Activated T-helper 1 cell treated with anti-CD3 and anti-CD28 coated beads, Interleukin-12 subunit alpha, Interleukin-12 subunit beta, Interleukin-2, Interleukin-4 antibody, amounts not matched to agents 30 ng/mL and 10 ng/mL and 1 ng/mL, durations not matched to agents 14 hours and 24 hours and 36 hours (primary cell): ENCODE results near the gene KIAA1328. TPM values are rescaled to one million over a fixed set of nuclear protein-coding genes. Genes with fewer than 3 reads are reported as not detected.
"Not testable (repeated sequence)": the region's sequence is repeated elsewhere in the genome, so short reads cannot be mapped to it uniquely, and the experiment has no call there.

Experiments
- DNase-seq: peaks from one replicate; pipeline ENCODE4 v3.0.0; 2021; ENCODE audit warnings: low spot score
- H3K27ac Mint-ChIP-seq: one replicate; pipeline ENCODE4 v1.8.0; 2021; ENCODE audit warnings: mild to moderate bottlenecking, mixed read lengths
- H3K27me3 Mint-ChIP-seq: one replicate; pipeline ENCODE4 v1.8.0; 2022; ENCODE audit warnings: mild to moderate bottlenecking, moderate library complexity, mixed read lengths; ENCODE audit not compliant: insufficient read depth
- H3K36me3 Mint-ChIP-seq: one replicate; pipeline ENCODE4 v1.8.0; 2021; ENCODE audit warnings: low read depth, mixed read lengths
- H3K4me1 Mint-ChIP-seq: one replicate; pipeline ENCODE4 v1.8.0; 2021; ENCODE audit warnings: low read depth, mixed read lengths
- H3K4me3 Mint-ChIP-seq: one replicate; pipeline ENCODE4 v1.8.0; 2021; ENCODE audit warnings: mild to moderate bottlenecking, moderate library complexity, mixed read lengths
- H3K9me3 Mint-ChIP-seq: one replicate; pipeline ENCODE4 v1.8.0; 2021; ENCODE audit warnings: mixed read lengths
- intact Hi-C: fragments of 100-400 bp; cut with micrococcal nuclease; formaldehyde crosslinking; loops from one replicate; pipeline ENCODE4 v1.15.1; 2024
- total RNA-seq: library from RNA; stranded (reverse); gene quantifications from 2 replicates; pipeline ENCODE4 v1.2.3, GENCODE V29; 2022

Gene KIAA1328
- total RNA-seq, 1 donor from 2014 or later = 6.7 TPM

- no peaks in the 10 kb centered on the region for H3K27me3 Mint-ChIP-seq
- no peak overlapping the region for H3K27ac Mint-ChIP-seq
- peaks cover 19% of the 10 kb centered on the region for H3K4me1 Mint-ChIP-seq
- no peak overlapping the region for H3K4me3 Mint-ChIP-seq
- no peak for DNase-seq
- H3K36me3 Mint-ChIP-seq = peaks cover 26% of the 10 kb centered on the region
- no peaks in the 10 kb centered on the region for H3K9me3 Mint-ChIP-seq
- intact Hi-C loops = no loop called here
These were observed 16.2 kb upstream of the KIAA1328 start for GRCh38 chr18:36812678-36813077.

GRCh38 chr18:36813101-36813775, 15.7 kb upstream of the KIAA1328 start:
- peaks cover 19% of the 10 kb centered on the region for H3K4me1 Mint-ChIP-seq
- intact Hi-C loops = no loop called here
- no peak overlapping the region for H3K27ac Mint-ChIP-seq
- H3K27me3 Mint-ChIP-seq = no peaks in the 10 kb centered on the region
- H3K4me3 Mint-ChIP-seq = no peak overlapping the region
- DNase-seq = no peak
- H3K36me3 Mint-ChIP-seq = peaks cover 28% of the 10 kb centered on the region
- no peaks in the 10 kb centered on the region for H3K9me3 Mint-ChIP-seq

DNA sequence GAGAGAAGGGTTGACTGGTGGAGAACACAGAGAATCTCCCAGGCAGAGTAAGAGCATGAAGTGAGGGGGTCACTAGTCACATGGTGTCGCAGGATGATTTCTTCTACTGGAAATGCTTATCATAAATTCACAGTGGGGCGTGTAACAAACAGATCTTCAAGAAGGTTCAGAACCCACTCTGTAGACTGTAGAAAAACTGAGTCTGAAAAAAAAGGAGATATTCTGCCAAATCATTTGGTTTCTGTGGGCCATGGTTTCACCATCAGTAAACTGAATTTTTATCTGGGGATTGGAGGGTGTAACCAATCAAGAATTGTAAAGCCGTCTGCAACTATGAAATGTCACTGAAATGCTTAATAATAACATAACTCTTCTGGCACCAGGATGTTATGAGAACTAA, 15.1 kb upstream of the KIAA1328 start:
- H3K27ac Mint-ChIP-seq = no peak overlapping the region
- no peaks in the 10 kb centered on the region for H3K9me3 Mint-ChIP-seq
- no peaks in the 10 kb centered on the region for H3K27me3 Mint-ChIP-seq
- no peak overlapping the region for H3K4me3 Mint-ChIP-seq
- peaks cover 29% of the 10 kb centered on the region for H3K36me3 Mint-ChIP-seq
- H3K4me1 Mint-ChIP-seq = peaks cover 19% of the 10 kb centered on the region
- no peak for DNase-seq
- intact Hi-C loops = no loop called here

- H3K27ac Mint-ChIP-seq = no peak overlapping the region
- intact Hi-C loops = no loop called here
- no peak overlapping the region for H3K4me3 Mint-ChIP-seq
These were observed 13.9 kb upstream of the KIAA1328 start for GRCh38 chr18:36814994-36815393.

DNA sequence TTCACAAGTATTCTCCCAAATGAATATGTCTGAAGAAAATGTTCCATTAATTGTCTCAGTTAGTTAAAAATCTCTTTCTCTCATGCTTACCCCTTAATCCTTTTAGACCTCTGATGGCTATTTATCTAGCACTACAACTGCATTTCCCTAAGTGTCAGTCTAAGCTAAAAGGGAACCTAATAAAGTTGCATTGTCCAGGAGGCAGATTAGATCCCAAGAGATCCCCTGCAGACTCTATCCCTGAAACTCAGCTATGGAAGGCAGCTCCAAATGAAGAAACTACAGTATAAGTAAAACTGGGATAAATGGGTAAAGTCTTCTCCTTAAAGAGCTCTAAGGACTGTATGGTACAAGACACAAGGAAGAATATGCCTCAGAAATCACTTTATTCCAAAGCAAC, 12.8 kb upstream of the KIAA1328 start:
- H3K9me3 Mint-ChIP-seq, DNase-seq, H3K27ac Mint-ChIP-seq, H3K4me3 Mint-ChIP-seq, intact Hi-C loops, H3K27me3 Mint-ChIP-seq: not testable (repeated sequence)
- peaks cover 30% of the 10 kb centered on the region for H3K36me3 Mint-ChIP-seq
- H3K4me1 Mint-ChIP-seq = peaks cover 14% of the 10 kb centered on the region

More at GRCh38 chr18:36814994-36815393, 13.9 kb upstream of the KIAA1328 start:
- no peak for DNase-seq
- H3K4me1 Mint-ChIP-seq = peaks cover 14% of the 10 kb centered on the region
- no peaks in the 10 kb centered on the region for H3K27me3 Mint-ChIP-seq
- no peaks in the 10 kb centered on the region for H3K9me3 Mint-ChIP-seq
- peaks cover 32% of the 10 kb centered on the region for H3K36me3 Mint-ChIP-seq

GRCh38 chr18:36817039-36817438, 11.9 kb upstream of the KIAA1328 start:
- no peak for DNase-seq
- H3K4me3 Mint-ChIP-seq = no peak overlapping the region
- no peaks in the 10 kb centered on the region for H3K9me3 Mint-ChIP-seq
- peaks cover 14% of the 10 kb centered on the region for H3K4me1 Mint-ChIP-seq
- H3K27me3 Mint-ChIP-seq = no peaks in the 10 kb centered on the region
- intact Hi-C loops = no loop called here
- peaks cover 28% of the 10 kb centered on the region for H3K36me3 Mint-ChIP-seq
- no peak overlapping the region for H3K27ac Mint-ChIP-seq

DNA sequence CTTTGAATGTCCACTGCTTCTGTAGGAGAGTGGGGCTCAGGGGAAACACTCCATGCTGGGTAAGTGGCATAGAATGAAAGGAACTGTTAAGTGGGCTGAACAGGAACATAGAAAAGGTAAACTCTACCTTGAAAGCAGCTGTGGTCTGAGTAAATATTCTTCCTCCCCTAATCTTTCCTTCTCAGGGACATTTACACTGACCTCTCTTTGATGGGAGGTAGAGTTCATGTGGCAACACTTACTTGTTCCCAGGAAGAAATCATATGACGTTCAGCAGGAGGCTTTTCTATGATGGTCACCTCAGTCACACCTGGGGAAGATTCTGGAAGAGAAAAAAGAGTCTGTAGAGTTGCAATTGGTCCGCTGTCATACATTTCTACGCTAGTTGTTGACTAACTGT, 10.3 kb upstream of the KIAA1328 start:
- H3K27ac Mint-ChIP-seq = no peak overlapping the region
- H3K36me3 Mint-ChIP-seq = peaks cover 28% of the 10 kb centered on the region
- H3K4me1 Mint-ChIP-seq = peaks cover 10% of the 10 kb centered on the region
- H3K27me3 Mint-ChIP-seq = no peaks in the 10 kb centered on the region
- no peaks in the 10 kb centered on the region for H3K9me3 Mint-ChIP-seq
- no peak for DNase-seq
- no peak overlapping the region for H3K4me3 Mint-ChIP-seq
- intact Hi-C loops = no loop called here

- Mint-ChIP-seq H3K36me3 (peaks cover 26% of the 10 kb centered on the region), H3K4me3 (no peak overlapping the region), H3K9me3 (no peaks in the 10 kb centered on the region), H3K4me1 (peaks cover 8% of the 10 kb centered on the region), H3K27me3 (no peaks in the 10 kb centered on the region), H3K27ac (no peak overlapping the region)
- intact Hi-C loops = loop anchor here (10.0 kb wide), 1 partner anchor 845 kb away; the partner anchor contains the start of gene RMP24
- no peak for DNase-seq
These were observed 9.3 kb upstream of the KIAA1328 start for GRCh38 chr18:36819621-36820020.

GRCh38 chr18:36821681-36822080, 7.2 kb upstream of the KIAA1328 start:
- peaks cover 25% of the 10 kb centered on the region for H3K36me3 Mint-ChIP-seq
- H3K4me1 Mint-ChIP-seq = peaks cover 16% of the 10 kb centered on the region
- intact Hi-C loops = loop anchor here (10.0 kb wide), 1 partner anchor 847 kb away; the partner anchor contains the start of gene RMP24

GRCh38 chr18:36825526-36825925, 3.4 kb upstream of the KIAA1328 start:
- H3K36me3 Mint-ChIP-seq = peaks cover 20% of the 10 kb centered on the region
- peaks cover 41% of the 10 kb centered on the region for H3K4me1 Mint-ChIP-seq
- intact Hi-C loops = loop anchor here (5.0 to 10.0 kb wide), 2 partner anchors 851 to 1483 kb away; partner anchors contain the start of genes RMP24 and ZNF24
- no peaks in the 10 kb centered on the region for H3K27me3 Mint-ChIP-seq
- H3K4me3 Mint-ChIP-seq = no peak overlapping the region
- no peak for DNase-seq
- no peak overlapping the region for H3K27ac Mint-ChIP-seq
- no peaks in the 10 kb centered on the region for H3K9me3 Mint-ChIP-seq

More at GRCh38 chr18:36821681-36822080, 7.2 kb upstream of the KIAA1328 start:
- Mint-ChIP-seq H3K27me3 (no peaks in the 10 kb centered on the region), H3K9me3 (no peaks in the 10 kb centered on the region), H3K27ac (no peak overlapping the region), H3K4me3 (no peak overlapping the region)
- DNase-seq = no peak

DNA sequence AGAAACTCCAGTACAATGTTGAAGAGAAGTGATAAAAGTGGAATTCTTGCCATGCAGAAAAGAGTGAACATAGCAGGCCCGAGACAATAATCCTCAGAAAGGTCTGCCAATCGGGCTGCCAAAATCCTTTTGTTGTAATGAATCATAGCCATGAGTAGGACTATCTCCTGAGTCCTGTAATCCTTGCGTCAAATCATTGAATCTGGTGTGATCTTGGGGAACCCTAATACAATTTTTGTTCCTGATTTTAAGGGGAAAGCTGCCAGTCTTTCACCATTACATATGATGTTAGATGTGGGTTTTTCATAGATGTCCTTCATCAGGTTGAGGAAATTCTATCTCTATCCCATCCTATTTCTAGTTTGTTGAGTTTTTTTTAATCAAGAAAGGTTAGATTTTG, 2.4 kb upstream of the KIAA1328 start:
- H3K36me3 Mint-ChIP-seq = peaks cover 17% of the 10 kb centered on the region
- intact Hi-C loops = loop anchor here (5.0 to 10.0 kb wide), 2 partner anchors 852 to 1484 kb away; partner anchors contain the start of genes RMP24 and ZNF24
- no peaks in the 10 kb centered on the region for H3K9me3 Mint-ChIP-seq
- no peak overlapping the region for H3K27ac Mint-ChIP-seq
- H3K4me3 Mint-ChIP-seq = no peak overlapping the region
- peaks cover 51% of the 10 kb centered on the region for H3K4me1 Mint-ChIP-seq
- H3K27me3 Mint-ChIP-seq = no peaks in the 10 kb centered on the region
- DNase-seq = no peak

- Mint-ChIP-seq H3K4me3 (peak overlapping the region; percentile 86), H3K27ac (peak overlapping the region; percentile 94), H3K36me3 (peaks cover 12% of the 10 kb centered on the region), H3K4me1 (peaks cover 51% of the 10 kb centered on the region), H3K9me3 (no peaks in the 10 kb centered on the region), H3K27me3 (no peaks in the 10 kb centered on the region)
- intact Hi-C loops = loop anchor here (2.0 to 10.0 kb wide), 7 partner anchors 19 to 1486 kb away; partner anchors contain the start of genes INO80C, RMP24, RPRD1A and ZNF24
- DNase-seq = peak; percentile 16
These were observed 734 bp upstream of the KIAA1328 start for GRCh38 chr18:36828157-36828629.

DNA sequence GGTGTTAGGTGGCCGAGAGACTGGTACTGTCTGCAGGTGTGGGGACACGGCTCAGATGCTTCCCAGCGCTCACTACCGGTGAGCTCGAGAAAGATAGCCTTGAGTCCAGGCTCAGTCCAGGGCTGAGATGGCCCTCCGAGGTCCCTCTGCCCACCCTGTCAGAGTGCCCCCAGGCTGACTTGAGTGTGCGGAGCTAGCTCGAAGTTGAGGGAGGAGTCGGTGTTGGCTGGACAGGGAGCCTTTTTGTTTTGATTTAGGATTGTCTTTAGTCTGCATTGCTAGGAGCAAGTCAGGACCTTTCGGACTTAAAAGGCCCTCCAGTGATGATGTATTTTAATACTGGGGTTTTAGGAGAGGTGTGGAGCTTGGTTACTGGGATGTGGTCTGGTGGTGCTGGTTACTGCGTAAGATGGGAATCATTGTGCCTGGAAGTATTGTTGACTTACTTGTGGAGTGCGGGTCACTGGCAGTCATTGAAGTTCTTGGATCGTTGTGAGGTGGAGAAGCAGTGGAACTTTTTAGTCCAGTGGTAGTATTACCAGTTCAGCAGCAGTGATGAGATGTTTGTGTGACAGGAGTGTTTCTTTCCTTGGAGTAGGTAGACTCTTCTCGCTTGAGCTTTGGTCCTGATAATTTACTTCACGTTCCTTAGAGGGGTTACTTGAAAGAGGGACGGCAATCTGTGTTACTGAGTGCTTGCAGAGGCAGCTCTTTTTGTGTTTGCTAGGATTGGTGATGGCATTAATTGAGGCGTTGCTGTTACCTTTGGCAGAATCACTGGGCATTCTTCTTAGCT, 633 bp downstream of the KIAA1328 start:
- Mint-ChIP-seq H3K27ac (peak overlapping the region; percentile 82), H3K4me1 (peaks cover 43% of the 10 kb centered on the region), H3K36me3 (peaks cover 11% of the 10 kb centered on the region), H3K4me3 (peak overlapping the region; percentile 86), H3K9me3 (no peaks in the 10 kb centered on the region), H3K27me3 (no peaks in the 10 kb centered on the region)
- DNase-seq = no peak
- intact Hi-C loops = loop anchor here (1.0 to 10.0 kb wide), 8 partner anchors 21 to 1487 kb away; partner anchors contain the start of genes ELP2, INO80C, RMP24 and RPRD1A
